ENCODE measurements around the gene GDPD3.

GDPD3 gene

GRCh38 chr16:30075503-30076275 lies 37.6 kb downstream of the GDPD3 start, which contains the start of gene PPP4C:
Gene PPP4C, plus strand, starts transcription at chr16:30075994. Its CDS starts 384 bp downstream, at chr16:30076378.
- peak; percentile 92 for DNase-seq

GRCh38 chr16:30070490-30070889 lies 42.8 kb downstream of the GDPD3 start:
- no peak for DNase-seq

- DNase-seq: no peak
These were observed 43.5 kb downstream of the GDPD3 start for GRCh38 chr16:30069611-30070462.

- DNase-seq: peak; percentile 48
These were observed 44.4 kb downstream of the GDPD3 start for GRCh38 chr16:30068750-30069610.

GRCh38 chr16:30068333-30068732 lies 45.0 kb downstream of the GDPD3 start:
- no peak for DNase-seq

- DNase-seq: no peak
These were observed 45.8 kb downstream of the GDPD3 start for GRCh38 chr16:30067584-30067916.

- DNase-seq: no peak
These were observed 46.4 kb downstream of the GDPD3 start for GRCh38 chr16:30066761-30067583.

- DNase-seq: no peak
These were observed 47.2 kb downstream of the GDPD3 start for GRCh38 chr16:30065943-30066760.

- peak; percentile 98 for DNase-seq
These were observed 48.0 kb downstream of the GDPD3 start, which contains the start of gene ALDOA for GRCh38 chr16:30065102-30065942. Gene ALDOA, plus strand, starts transcription at chr16:30065760. Its CDS starts 1,138 bp downstream, at chr16:30066898.

- no peak for DNase-seq
These were observed 48.6 kb downstream of the GDPD3 start for GRCh38 chr16:30064729-30065101.

- DNase-seq: peak; percentile 86
These were observed 49.2 kb downstream of the GDPD3 start for GRCh38 chr16:30063893-30064728.

- DNase-seq: no peak
These were observed 50.0 kb downstream of the GDPD3 start for GRCh38 chr16:30063278-30063892.

- no peak for DNase-seq
These were observed 52.3 kb downstream of the GDPD3 start for GRCh38 chr16:30060836-30061554.

- DNase-seq: no peak
These were observed 53.0 kb downstream of the GDPD3 start for GRCh38 chr16:30060346-30060745.

- peak; percentile 63 for DNase-seq
These were observed 58.3 kb downstream of the GDPD3 start for GRCh38 chr16:30054959-30055553.
